Ishikawa (cell line): Measurements from ENCODE around the gene RNF220.

Experiments used
- CEBPB ChIP-seq: IDR thresholded peaks from 2 replicates; pipeline ENCODE4 v1.6.1; 2012
- CREB1 ChIP-seq: IDR thresholded peaks from 2 replicates; pipeline ENCODE4 v1.6.1; 2012; ENCODE audit warnings: low read depth
- EGR1 ChIP-seq: IDR thresholded peaks from 2 replicates; pipeline ENCODE4 v1.6.1; 2012
- EP300 ChIP-seq: IDR thresholded peaks from 2 replicates; pipeline ENCODE4 v1.6.1; 2012; ENCODE audit warnings: borderline replicate concordance
- FOXM1 ChIP-seq: IDR thresholded peaks from 2 replicates; pipeline ENCODE4 v1.6.1; 2012; ENCODE audit warnings: low read depth, borderline replicate concordance
- NFIC ChIP-seq: IDR thresholded peaks from 2 replicates; pipeline ENCODE4 v1.6.1; 2012
- RAD21 ChIP-seq: IDR thresholded peaks from 2 replicates; pipeline ENCODE4 v1.6.1; 2012; ENCODE audit warnings: low read depth
- TAF1 ChIP-seq: IDR thresholded peaks from 2 replicates; pipeline ENCODE4 v1.6.1; 2012; ENCODE audit warnings: low read depth, mild to moderate bottlenecking
- TCF12 ChIP-seq: IDR thresholded peaks from 2 replicates; pipeline ENCODE4 v1.6.1; 2012; ENCODE audit warnings: low read depth
- TEAD4 ChIP-seq: IDR thresholded peaks from 2 replicates; pipeline ENCODE4 v1.6.1; 2012
- YY1 ChIP-seq: IDR thresholded peaks from 2 replicates; pipeline ENCODE4 v1.6.1; 2012; ENCODE audit warnings: low read depth
- ZBTB7A ChIP-seq: IDR thresholded peaks from 2 replicates; pipeline ENCODE4 v1.6.1; 2012; ENCODE audit warnings: low read depth
- TF ChIP-seq, protein P1 (sequence below): IDR thresholded peaks from 2 replicates; pipeline ENCODE4 v1.6.1; 2012; ENCODE audit warnings: low read depth, mild to moderate bottlenecking
- TF ChIP-seq, protein P2 (sequence below): IDR thresholded peaks from 2 replicates; pipeline ENCODE4 v1.6.1; 2012
- TF ChIP-seq, protein P3 (sequence below): IDR thresholded peaks from 2 replicates; pipeline ENCODE4 v1.6.1; 2012

Gene RNF220

DNA sequence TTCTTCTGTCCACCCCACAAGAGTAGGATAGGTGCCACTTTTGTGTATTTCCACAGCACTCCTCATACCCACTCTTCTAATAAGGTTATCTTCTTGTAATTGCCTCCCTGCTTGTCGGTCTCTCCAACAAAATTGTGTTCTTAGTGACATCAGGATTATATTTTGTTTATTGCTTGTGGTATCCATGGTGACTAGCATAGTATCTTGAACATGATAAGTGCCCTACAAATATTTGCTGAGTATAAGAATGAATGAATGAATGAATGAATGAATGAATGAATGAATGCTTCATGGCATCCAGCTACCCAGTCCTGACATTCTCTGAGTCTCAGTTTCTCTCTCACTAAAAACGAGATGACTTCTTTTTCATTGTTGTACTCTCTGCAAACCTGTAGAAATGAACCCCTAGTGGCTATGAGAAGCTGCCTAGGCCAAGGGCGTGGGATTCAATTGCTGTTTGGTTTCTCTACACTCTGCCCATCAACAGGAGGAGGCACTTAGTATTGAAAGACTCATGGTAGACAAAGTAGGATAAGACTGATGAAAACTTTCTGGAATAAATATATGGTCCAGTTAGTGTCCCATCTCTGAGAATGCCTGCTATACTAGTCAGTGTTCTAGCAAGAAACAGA lies 148.2 kb downstream of the RNF220 start:
- no peak for TF ChIP-seq NFIC
- TF ChIP-seq TCF12, result no peak
- no peak for TF ChIP-seq FOXM1
- TF ChIP-seq TEAD4, result no peak
- TF ChIP-seq ZBTB7A, result no peak
- no peak for TF ChIP-seq YY1
- TF ChIP-seq CREB1, result no peak
- no peak for TF ChIP-seq EGR1
- TF ChIP-seq, protein P1, sequence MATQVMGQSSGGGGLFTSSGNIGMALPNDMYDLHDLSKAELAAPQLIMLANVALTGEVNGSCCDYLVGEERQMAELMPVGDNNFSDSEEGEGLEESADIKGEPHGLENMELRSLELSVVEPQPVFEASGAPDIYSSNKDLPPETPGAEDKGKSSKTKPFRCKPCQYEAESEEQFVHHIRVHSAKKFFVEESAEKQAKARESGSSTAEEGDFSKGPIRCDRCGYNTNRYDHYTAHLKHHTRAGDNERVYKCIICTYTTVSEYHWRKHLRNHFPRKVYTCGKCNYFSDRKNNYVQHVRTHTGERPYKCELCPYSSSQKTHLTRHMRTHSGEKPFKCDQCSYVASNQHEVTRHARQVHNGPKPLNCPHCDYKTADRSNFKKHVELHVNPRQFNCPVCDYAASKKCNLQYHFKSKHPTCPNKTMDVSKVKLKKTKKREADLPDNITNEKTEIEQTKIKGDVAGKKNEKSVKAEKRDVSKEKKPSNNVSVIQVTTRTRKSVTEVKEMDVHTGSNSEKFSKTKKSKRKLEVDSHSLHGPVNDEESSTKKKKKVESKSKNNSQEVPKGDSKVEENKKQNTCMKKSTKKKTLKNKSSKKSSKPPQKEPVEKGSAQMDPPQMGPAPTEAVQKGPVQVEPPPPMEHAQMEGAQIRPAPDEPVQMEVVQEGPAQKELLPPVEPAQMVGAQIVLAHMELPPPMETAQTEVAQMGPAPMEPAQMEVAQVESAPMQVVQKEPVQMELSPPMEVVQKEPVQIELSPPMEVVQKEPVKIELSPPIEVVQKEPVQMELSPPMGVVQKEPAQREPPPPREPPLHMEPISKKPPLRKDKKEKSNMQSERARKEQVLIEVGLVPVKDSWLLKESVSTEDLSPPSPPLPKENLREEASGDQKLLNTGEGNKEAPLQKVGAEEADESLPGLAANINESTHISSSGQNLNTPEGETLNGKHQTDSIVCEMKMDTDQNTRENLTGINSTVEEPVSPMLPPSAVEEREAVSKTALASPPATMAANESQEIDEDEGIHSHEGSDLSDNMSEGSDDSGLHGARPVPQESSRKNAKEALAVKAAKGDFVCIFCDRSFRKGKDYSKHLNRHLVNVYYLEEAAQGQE, result no peak

DNA sequence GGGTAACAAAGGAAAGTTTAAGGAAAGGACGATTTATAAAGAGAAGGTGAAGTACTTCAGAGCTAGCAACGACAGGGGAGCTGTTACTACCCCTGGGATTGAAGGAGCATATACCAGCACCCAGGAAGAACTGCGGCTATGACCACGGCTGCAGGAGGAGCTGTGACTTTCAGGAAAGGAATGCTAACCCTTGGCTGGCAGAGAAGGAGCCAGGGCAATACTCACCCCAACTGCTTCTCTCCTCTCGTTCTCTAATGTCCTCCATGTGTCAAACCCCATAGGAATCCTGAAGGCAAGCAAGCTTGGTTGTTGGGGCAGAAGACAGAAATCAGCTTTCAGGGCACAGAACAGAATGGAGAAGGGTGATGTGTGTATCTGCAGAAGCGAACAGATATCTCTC lies 148.7 kb downstream of the RNF220 start:
- TF ChIP-seq ZBTB7A, result no peak
- TF ChIP-seq EGR1, result no peak
- no peak for TF ChIP-seq TCF12
- TF ChIP-seq NFIC, result no peak
- no peak for TF ChIP-seq CREB1
- TF ChIP-seq, protein P1, result no peak
- no peak for TF ChIP-seq TEAD4
- no peak for TF ChIP-seq CEBPB
- TF ChIP-seq, protein P2, sequence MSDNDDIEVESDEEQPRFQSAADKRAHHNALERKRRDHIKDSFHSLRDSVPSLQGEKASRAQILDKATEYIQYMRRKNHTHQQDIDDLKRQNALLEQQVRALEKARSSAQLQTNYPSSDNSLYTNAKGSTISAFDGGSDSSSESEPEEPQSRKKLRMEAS, result no peak
- no peak for TF ChIP-seq EP300
- TF ChIP-seq RAD21, result no peak
- TF ChIP-seq TAF1, result no peak

DNA sequence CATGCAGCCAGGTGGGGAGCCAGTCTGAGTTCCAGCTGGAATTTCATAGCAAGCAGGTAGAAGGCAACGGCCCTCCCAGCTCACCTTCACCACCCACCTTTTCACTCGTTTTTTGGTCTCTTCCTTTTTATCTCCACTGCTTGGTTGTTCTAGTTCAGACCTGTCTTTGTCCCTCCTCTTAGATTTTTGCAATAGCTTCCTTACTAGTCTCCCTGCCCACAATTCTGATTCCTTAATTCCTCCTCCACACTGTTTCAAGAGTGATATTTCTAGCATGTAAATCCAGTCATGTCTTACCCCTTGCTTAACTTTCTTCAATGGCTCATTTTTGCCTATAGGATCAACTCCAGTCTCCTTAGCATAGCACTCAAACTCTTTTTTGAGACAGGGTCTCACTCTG lies 149.7 kb downstream of the RNF220 start:
- TF ChIP-seq TAF1, result no peak
- TF ChIP-seq ZBTB7A, result no peak
- TF ChIP-seq YY1, result no peak
- no peak for TF ChIP-seq NFIC
- TF ChIP-seq, protein P2, result no peak
- no peak for TF ChIP-seq TCF12
- no peak for TF ChIP-seq FOXM1
- no peak for TF ChIP-seq RAD21
- TF ChIP-seq TEAD4, result no peak
- TF ChIP-seq, protein P3, sequence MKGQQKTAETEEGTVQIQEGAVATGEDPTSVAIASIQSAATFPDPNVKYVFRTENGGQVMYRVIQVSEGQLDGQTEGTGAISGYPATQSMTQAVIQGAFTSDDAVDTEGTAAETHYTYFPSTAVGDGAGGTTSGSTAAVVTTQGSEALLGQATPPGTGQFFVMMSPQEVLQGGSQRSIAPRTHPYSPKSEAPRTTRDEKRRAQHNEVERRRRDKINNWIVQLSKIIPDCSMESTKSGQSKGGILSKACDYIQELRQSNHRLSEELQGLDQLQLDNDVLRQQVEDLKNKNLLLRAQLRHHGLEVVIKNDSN, result no peak
- TF ChIP-seq, protein P1, result no peak
- TF ChIP-seq EGR1, result no peak
- no peak for TF ChIP-seq EP300
- no peak for TF ChIP-seq CEBPB
- no peak for TF ChIP-seq CREB1

DNA sequence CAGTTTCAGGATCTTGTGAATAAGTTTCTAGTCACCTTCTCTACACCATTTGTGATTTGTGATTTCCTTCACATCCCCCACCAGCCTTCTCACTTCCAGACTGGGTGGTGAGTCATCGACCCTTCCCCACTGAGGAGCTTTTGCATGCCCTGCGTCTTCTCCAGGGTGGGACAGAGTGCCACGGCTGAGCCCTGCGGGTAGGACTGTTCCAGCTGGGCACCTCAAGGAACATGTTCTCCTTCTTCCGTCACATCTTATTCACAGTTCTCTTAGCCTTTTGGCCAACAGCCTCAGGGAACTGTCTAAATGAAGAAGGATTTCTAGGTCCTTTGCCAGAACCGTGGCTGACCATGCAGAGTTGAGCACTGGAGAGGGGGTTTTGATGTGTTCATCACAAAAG lies 152.7 kb downstream of the RNF220 start:
- no peak for TF ChIP-seq TEAD4
- TF ChIP-seq TAF1, result no peak
- TF ChIP-seq, protein P2, result no peak
- TF ChIP-seq CEBPB, result no peak
- no peak for TF ChIP-seq EP300
- TF ChIP-seq, protein P1, result no peak
- TF ChIP-seq EGR1, result no peak
- TF ChIP-seq, protein P3, result no peak
- no peak for TF ChIP-seq TCF12
